Caki2 (cell line): ENCODE measurements around the gene ADORA1. TPM values are rescaled to one million over a fixed set of nuclear protein-coding genes. Genes with fewer than 3 reads are reported as not detected.

Experiments used
- DNase-seq: peaks from one replicate; pipeline ENCODE4 v3.0.0-alpha.2; 2015; ENCODE audit warnings: low read depth
- in situ Hi-C: cut with HindIII; loops from 2 replicates; pipeline ENCODE4 v1.10.0; 2016; ENCODE audit warnings: low sequenced_read_pairs, low pct_unique_long_range_greater_than_20kb, mixed read lengths
- total RNA-seq: library from RNA; depleted of rRNA; stranded (reverse); fragments of >200 nt; shearing (Covaris generic); gene quantifications from 2 replicates; pipeline ENCODE4 v1.2.3, GENCODE V29; 2014; ENCODE audit warnings: low replicate concordance

The ADORA1 gene
- total RNA-seq, 1 experiment from 2014 or later: 100 TPM

DNA sequence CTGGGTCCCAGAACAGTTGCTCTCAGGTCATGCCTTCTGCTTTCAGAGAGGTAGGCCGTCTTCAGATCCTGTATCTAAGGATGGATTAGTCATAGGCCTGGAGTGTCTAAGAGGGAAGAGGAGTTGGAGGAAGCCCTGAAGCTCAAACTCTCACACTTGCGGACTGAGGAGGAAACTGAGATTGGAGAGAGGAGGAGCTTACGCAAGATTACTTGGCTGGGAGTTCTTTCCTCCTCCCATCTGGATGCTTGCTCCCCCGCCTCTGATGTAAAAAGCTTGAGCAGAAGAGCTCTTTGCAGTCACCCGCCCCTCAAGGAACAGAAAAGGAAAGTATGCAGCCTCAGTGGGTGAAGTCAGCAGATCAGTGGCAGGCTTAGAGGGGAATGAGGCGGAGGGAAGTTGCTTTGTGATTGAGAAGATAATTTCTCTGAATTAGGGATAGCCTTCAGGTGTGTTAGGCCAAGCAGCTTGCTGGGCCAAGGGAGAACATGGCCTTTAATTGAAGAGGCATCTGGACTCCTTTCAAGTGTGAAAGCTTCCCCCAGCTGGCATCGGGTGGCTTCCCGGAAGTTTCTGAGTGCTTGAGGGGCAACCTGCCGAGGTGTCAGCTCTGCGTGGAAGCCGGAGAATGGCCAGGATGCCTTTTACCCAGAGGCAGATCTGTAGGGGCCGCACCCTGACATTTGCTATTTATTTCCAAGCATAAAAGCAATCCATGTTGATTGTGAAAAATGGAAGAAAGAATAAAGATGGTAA lies 6.6 kb downstream of the ADORA1 start:
- DNase-seq: peak; percentile 92
- in situ Hi-C loops: no loop called here

DNA sequence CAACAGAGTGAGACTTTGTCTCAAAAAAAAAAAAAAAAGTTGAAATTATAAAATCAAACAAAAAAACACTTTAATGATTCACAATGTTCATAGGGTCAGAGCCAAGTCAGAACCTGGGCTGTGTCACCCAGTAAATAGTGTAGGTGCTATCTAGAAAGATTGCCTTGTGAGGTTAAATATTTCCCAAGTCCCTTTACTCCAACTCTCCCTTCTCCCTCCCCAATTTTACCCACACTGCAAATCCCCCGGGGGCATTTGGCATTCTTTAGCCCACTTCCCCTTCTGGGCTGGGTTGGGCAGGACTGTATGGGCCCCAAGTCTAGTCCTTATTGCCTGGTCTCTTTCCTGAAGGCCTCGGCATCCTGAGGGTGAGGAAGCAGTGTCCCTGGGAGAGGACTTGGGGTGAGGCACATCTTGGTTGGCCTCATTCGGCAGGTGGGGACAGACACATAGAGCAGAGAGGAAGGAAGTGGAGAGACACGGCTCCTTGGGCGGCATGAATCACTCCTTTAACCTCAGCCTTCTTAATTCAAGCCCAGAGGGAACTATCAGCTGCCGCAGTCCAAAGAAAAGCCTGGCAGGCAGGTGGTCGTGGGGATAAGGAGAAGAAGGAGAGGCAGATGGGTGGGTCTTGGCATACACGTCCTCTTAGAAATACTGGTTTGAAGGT lies 8.2 kb downstream of the ADORA1 start:
- peak; percentile 83 for DNase-seq
- in situ Hi-C loops: no loop called here

DNA sequence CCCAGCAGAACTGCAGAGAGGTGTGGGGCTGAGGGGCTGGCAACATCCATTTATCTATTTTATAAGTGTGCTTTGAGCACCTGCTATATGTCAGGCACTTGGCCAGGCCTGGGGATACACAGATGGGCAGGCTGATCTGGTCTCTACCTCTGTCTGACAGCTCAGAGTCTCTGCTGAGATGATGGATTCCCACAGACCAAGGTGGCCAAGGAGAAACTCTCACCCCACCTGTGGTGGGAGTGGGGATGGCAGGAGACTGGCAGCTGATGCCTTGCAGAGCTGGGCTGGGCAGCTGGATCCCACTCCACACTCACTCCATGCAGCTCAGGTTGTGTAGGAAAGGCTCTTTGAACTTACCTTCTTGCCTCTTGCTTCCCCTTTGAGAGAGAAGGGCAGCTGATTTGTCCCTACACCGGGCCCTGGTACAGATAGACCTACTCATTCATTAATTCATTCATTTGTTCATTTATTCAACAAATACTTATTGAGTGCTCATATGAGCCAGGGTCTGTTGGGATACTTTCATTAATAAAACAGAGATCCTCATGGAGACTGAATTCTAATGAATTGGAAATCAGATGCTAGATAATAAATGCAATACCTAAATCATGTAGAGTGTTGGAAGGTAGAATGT lies 9.0 kb downstream of the ADORA1 start:
- in situ Hi-C loops: no loop called here
- no peak for DNase-seq

DNA sequence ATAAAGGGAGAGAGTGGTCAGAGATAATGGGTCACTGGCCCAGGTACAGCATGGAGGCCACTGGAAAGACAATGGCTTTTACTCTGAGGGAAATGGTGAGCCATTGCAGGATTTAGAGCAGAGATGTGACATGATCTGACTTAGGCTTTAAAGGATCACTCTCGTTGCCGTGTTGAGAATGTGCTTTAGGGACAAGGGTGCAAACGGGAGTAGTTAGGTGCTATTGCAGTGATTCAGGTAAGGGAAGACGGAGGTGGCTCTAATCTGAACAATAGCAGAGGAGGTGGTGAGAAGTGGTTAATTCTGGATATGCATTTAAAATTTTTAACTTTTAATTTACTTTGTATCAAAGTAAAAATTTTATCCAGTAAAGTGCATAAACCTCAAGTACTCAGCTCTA lies 9.8 kb downstream of the ADORA1 start:
- in situ Hi-C loops: no loop called here
- no peak for DNase-seq

DNA sequence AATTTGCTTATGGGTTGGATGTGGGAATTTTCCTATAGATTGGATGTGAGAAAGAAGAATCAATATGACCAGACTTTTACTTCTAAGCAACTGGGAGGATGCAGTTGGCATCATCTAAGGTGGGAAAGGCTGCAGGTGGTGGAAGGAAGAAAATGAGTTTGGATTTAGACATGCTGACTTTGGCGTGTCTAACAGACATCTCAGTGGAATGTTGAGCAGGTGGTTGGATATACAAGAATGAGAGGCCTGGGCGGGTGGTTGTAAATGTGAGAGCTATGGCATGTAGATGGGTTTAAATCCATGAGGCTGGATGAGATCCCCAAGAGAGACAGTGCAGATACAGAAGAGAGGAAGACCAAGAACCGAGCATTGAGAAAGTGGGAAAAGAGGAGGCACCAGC lies 10.5 kb downstream of the ADORA1 start:
- no peak for DNase-seq
- in situ Hi-C loops: no loop called here

DNA sequence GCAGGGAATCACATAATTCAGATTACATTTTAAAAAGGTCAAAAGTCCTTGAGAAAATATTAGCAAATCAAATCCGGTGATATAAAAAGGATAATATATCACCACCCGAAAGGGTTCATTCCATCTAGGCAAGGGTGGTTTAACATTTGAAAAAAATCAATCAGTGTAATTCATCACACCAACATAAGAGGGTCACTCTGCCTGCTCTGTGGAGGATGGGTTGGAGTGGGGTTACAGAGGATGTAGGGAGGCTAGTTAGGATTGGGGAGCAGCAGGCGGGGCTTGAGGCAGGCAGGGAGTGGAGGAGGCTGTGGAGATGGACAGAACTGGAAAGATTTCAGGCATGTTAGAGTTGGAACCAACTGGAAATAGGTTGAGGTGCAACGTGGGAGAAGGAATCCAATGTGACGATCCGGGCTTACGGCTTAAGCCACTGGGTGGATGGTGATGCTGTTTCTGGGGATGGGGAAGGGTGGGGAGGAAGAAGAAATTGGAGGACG lies 12.5 kb downstream of the ADORA1 start:
- in situ Hi-C loops: no loop called here

DNA sequence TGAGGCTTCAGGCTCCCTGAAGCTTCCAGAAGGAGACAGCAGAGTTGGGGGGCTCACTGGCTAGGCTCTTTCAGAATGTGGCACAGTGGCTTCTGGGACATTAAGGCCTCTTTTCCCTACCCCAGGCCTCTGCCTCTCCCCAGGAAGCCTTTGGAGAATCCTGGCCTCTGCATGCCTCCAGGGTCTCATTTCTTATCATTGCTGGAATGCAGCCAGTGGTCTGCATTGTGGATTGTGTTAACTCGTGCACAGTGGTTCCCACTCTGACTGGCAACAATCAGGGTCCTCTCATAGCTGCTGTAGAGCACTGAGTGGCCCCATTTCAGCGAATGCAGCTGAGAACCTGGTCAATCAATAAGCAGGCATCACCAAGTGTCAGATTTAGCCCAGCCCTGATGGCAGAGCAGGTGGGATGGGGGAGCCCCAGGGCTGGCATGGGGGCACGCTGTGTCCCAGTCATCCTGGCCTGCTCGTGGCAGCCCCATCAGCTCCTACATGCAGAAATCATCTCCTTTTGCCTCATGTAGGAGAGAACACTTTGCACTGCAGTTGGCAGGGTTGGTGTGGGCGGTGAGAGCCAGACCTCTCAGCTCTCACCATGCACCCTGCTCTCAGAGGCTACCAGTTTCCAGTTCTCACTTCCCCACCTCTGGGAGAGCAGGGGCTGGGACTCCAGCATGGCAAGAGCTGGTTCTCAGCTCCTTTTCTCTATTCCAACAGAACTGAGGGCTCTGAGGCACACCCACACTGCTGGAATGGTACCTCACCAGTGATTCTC lies 13.4 kb downstream of the ADORA1 start:
- in situ Hi-C loops: no loop called here
- no peak for DNase-seq

More for the DNA sequence above, 12.5 kb downstream of the ADORA1 start:
- DNase-seq: no peak

DNA sequence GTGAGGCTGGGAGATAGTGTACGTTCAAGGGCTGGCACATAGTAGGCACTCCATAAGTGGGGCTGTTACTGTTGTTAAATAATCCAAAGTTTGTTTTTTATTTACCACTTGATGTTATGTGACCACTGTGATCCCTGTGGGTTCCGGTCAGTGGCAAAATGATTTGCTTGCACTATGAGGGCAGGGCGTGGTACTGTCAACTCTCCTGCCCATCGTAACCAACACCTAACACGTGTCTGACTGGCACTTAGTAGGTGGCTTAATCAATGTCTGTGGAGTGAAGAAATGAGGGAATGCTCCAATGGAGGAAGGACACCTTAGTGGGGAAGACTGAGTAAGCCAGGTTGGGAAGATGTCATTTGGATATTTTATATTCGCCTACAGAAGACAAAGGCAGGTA lies 14.6 kb downstream of the ADORA1 start:
- in situ Hi-C loops: no loop called here

DNA sequence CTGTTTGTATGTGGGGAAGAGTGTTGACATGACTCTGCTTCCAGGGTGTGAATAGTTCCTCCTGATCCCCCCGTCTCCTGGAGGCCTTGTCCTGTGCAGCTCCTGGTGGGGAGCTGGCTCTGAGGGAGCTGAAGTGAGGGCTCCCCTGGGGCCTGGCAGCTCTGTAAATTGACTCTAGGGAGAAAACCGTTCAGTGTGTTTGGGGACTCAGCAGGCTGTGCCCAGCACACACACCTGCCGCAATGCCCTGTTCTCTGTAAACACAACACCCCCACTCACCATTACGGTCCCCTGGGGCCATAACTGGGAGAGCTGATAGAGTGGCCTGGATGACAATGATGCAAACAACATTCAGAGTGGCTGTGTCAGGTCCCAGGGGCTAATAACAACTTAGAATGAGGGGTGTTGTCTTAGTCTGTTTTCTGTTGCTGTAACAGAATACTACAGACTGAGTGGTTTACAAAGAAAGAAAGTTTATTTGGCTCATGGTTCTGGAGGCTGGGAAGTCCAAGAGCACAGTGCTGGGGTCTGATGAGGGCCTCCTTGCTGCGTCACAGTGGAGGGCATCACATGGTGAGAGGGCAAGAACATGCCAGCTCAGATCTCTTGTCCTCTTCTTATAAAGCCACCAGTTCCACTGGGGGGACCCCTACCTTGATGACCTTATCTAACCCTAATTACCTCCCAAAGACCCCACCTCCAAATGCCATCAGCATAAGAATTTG lies 15.3 kb downstream of the ADORA1 start:
- no peak for DNase-seq
- in situ Hi-C loops: no loop called here

More for the DNA sequence above, 14.6 kb downstream of the ADORA1 start:
- no peak for DNase-seq

DNA sequence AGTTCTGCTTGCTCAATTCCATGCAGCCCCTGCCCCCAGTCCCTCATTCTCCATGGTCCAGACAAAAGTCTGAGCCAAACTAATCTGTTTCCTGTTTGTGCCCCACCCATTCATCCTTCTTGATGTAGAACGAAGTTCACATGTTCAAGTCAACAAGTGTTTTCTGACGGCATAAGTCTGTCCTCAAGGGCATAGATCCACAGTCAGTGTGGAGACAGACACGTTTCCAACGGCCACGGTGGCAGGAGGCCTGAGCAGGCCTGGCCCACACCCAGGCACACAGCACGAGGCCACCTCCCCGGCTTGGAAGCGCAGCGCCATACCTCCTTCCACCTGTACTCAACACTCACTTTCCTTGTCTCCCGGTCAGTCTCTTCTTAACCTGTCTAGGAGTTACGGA lies 16.1 kb downstream of the ADORA1 start:
- no peak for DNase-seq
- in situ Hi-C loops: no loop called here

DNA sequence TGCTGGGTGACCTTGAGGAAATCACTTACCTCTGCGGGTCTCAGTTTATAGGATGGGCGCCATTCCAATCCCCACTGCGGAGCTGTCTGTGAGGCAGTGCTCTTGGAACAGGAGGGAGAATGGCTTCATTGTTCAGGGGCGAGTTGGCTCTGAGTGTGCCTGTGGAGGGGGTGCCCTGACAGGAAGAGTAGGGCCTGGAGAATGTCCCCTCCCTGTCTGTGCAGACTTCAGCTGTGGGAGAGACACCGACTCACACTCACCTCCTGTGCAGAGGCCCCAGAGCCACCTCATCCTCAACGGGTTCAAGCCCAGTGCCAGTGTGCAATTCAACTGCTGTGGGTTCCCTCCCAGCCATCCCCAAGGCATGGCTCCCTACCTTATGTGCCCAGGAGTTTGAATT lies 17.1 kb downstream of the ADORA1 start:
- DNase-seq: no peak
- in situ Hi-C loops: no loop called here

DNA sequence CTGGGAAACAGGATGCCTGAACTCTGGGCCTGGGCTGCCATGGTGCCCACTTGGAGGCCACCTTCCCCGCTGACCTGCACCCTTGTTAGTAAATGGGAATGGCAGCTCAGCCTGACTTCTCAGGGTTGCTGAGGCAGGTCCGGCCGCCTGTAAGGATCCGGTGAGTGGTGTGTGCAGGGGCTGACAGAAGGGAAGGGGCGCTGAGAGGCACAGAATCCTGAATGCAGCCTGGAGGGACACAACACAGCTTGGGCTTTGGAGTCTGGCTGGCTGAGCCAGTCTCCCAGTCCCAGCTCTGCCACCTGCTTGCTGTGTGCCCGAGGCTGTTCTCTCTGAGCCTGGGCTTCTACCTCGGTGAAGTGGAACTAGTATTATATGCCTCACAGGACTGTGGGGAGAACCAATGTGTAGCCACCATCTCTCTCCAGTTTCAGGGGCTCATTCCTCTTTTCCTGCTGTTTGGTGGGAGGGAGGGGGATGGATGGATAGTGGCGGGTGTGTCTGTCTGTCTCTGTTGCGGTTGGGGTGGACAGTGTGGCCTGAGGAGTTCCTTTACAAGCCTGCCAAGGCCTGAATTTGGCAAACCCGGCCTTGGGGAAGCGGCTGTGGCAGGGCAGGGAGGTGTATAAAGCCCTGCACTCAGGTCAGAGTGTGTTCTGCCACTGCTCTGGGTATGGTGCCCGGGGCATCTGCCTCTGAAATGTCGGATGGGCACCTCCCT lies 18.0 kb downstream of the ADORA1 start:
- in situ Hi-C loops: no loop called here
- DNase-seq: no peak

DNA sequence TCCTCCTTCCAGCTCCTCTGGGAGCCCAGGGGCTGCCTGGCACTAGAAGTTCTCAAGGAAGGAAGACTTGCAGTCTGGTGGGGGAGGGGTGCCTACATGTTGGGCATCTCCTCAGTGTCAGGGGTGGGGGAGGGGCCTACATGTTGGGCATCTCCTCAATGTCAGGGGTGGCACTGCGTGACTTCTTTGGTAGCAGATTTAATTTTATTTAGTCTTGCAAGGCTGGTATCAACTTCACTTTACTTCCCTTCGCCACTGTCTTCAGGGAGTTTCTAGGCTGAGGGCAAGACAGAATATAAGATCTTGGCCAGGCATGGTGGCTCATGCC lies 18.5 kb downstream of the ADORA1 start:
- no peak for DNase-seq
- in situ Hi-C loops: no loop called here

DNA sequence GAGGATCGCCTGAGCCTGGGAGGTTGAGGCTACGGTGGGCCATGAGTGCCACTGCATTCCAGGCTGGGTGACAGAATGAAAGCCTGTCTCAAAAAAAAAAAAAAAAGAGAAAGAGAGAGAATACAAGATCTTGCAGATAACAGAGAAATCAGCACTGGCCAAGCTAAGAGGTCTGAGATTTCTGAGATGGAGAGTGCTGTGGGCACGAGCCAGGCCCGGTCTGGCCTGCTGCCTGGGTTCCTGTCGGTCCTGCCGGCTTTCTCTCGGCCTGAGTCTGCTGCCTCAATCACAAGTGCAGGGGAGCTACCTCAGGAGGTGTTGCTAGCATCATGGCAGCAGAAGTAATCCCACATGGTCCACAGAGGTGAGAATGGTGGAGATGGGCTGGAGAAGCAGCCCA lies 19.0 kb downstream of the ADORA1 start:
- DNase-seq: no peak
- in situ Hi-C loops: no loop called here

DNA sequence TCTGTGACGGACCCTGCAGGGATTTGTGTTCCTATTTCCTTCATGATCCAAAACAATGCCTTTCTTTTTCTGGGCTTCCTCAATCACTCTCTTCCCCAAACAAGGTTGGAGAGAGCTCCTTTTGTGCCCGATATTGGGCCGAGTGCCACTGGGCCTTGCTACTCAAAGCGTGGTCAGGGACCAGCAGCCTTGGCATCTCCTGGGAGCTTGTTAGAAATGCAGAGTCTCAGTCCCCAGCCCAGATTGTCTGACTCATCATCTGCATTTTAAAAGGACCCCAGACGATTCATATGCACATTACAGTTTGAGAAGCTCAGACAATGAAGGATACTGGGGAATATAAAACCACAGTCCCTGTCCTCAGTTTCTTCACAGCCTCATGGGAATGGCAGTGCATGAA lies 19.9 kb downstream of the ADORA1 start:
- no peak for DNase-seq
- in situ Hi-C loops: no loop called here

DNA sequence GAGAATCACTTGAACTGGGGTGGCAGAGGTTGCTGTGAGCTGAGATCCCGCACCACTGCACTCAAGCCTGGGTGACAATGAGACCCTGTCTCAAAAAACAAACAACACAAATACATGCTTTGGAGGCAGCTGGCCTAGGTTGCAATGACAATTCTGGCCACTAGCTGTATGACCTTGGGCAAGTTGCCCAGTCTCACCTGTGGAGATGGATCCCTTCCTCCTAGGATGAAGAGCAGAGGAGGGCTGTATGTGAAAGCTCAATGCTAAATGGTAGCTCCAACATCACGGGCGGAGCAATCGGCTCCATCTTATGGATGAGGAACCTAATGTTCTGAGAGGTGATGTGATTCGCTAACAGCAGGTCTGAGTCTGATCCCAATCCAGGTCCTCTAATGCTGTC lies 20.6 kb downstream of the ADORA1 start:
- no peak for DNase-seq
- in situ Hi-C loops: no loop called here

DNA sequence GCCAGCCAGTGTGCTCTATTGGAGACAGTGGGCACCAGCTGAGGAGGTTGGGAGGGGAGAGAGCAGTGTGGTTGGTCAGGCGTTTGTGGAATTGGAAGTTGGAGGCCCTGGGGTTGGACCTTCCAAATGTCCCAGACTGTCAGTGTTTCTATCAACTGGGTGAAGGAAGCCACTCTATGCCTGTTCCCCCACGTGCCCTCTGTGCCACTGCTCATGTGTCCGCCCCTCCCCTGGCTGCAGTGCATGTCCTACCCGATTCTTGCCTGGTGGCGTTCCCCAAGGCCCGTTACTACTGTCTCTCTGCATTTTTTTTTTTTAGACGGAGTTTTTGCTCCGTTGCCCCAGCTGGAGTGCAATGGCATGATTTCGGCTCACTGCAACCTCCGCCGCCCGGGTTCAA lies 21.1 kb downstream of the ADORA1 start:
- in situ Hi-C loops: no loop called here
- no peak for DNase-seq
